PC-3 (cell line): ENCODE measurements around the gene GK2. TPM values are rescaled to one million over a fixed set of nuclear protein-coding genes. Genes with fewer than 3 reads are reported as not detected.

Source experiments
- ATAC-seq: fragments of 200-7000 bp; cut with Tn5 transposase; 2 replicates; pipeline ENCODE4 v1.9.1; 2020; ENCODE audit warnings: mild to moderate bottlenecking, moderate library complexity
- BruUV-seq: library from RNA; stranded (reverse); fragments of 400-500 nt; replicated peaks from 2 replicates; lab custom pipeline; 2021; lab: Mats Ljungman, UMichigan
- CTCF ChIA-PET: fragments of 300-600 bp; sonication (Branson Sonifier 250); formaldehyde crosslinking; loops from one replicate; lab custom pipeline; 2022; ENCODE audit warnings: antibody characterized with exemption; lab: Charles Lee
- POLR2A ChIA-PET: fragments of 300-600 bp; sonication (Branson Sonifier 250); formaldehyde crosslinking; loops from one replicate; lab custom pipeline; 2022; ENCODE audit warnings: antibody characterized with exemption; ENCODE audit not compliant: unreplicated experiment; lab: Charles Lee
- DNase-seq: peaks from one replicate; pipeline ENCODE4 v3.0.0-alpha.2; 2015
- H2AFZ ChIP-seq: fragments of 300-600 bp; sonication (generic); 2 replicates; pipeline ENCODE4 v1.6.0; 2016; ENCODE audit warnings: antibody characterized with exemption, low read length
- H3F3A ChIP-seq: fragments of 300-600 bp; sonication (generic); one replicate; pipeline ENCODE4 v1.6.0; 2017; ENCODE audit warnings: antibody characterized with exemption, low read length, control low read depth, mild to moderate bottlenecking; ENCODE audit not compliant: unreplicated experiment
- H3K27ac ChIP-seq: fragments of 300-600 bp; sonication (generic); 2 replicates; pipeline ENCODE4 v1.5.1; 2016; ENCODE audit warnings: mild to moderate bottlenecking, low read length
- H3K27me3 ChIP-seq: fragments of 300-600 bp; sonication (generic); 2 replicates; pipeline ENCODE4 v1.6.1; 2016; ENCODE audit warnings: low read length, mixed read lengths
- H3K36me3 ChIP-seq: fragments of 300-600 bp; sonication (generic); 2 replicates; pipeline ENCODE4 v1.6.1; 2016; ENCODE audit warnings: low read depth, mixed run types, low read length, mixed read lengths
- H3K4me1 ChIP-seq: fragments of 300-600 bp; sonication (generic); 2 replicates; pipeline ENCODE4 v1.5.1; 2016; ENCODE audit warnings: low read length; ENCODE audit not compliant: insufficient read depth
- H3K4me2 ChIP-seq: fragments of 300-600 bp; sonication (generic); 2 replicates; pipeline ENCODE4 v1.6.0; 2016; ENCODE audit warnings: low read length
- H3K4me3 ChIP-seq: fragments of 300-600 bp; sonication (generic); 2 replicates; pipeline ENCODE4 v1.5.1; 2016; ENCODE audit warnings: mild to moderate bottlenecking, low read length, mixed read lengths
- H3K79me2 ChIP-seq: fragments of 300-600 bp; sonication (generic); 2 replicates; pipeline ENCODE4 v1.6.1; 2017; ENCODE audit warnings: low read length, mixed read lengths
- H3K9ac ChIP-seq: fragments of 300-600 bp; sonication (generic); 2 replicates; pipeline ENCODE4 v1.6.0; 2016; ENCODE audit warnings: mild to moderate bottlenecking, low read length
- H3K9me2 ChIP-seq: fragments of 300-600 bp; sonication (generic); replicated peaks from 2 replicates; pipeline ENCODE4 v1.6.1; 2016; ENCODE audit warnings: mixed run types, low read length, mixed read lengths
- H3K9me3 ChIP-seq: fragments of 300-600 bp; sonication (generic); 2 replicates; pipeline ENCODE4 v1.6.1; 2016; ENCODE audit warnings: low read length, mixed read lengths
- H4K20me1 ChIP-seq: fragments of 300-600 bp; sonication (generic); 2 replicates; pipeline ENCODE4 v1.6.1; 2016; ENCODE audit warnings: low read length, mixed read lengths
- CTCF ChIP-seq: fragments of 300-600 bp; sonication (generic); conservative IDR thresholded peaks from 2 replicates; pipeline ENCODE4 v1.5.1; 2017; ENCODE audit warnings: antibody characterized with exemption, low read depth, mild to moderate bottlenecking, low read length
- EZH2 ChIP-seq: fragments of 300-600 bp; sonication (generic); IDR thresholded peaks from one replicate; pipeline ENCODE4 v1.6.1; 2017; ENCODE audit warnings: antibody characterized with exemption, mild to moderate bottlenecking, low read length; ENCODE audit not compliant: unreplicated experiment
- EZH2phosphoT487 ChIP-seq: fragments of 300-600 bp; sonication (generic); IDR thresholded peaks from 2 replicates; pipeline ENCODE4 v1.6.1; 2018; ENCODE audit warnings: mild to moderate bottlenecking, antibody characterized with exemption, low read length, borderline replicate concordance
- intact Hi-C: fragments of 100-400 bp; cut with micrococcal nuclease; formaldehyde crosslinking; loops from 2 replicates; pipeline ENCODE4 v1.9.0; 2023
- total RNA-seq: library from RNA; depleted of rRNA; stranded (reverse); fragments of >200 nt; gene quantifications from 2 replicates; pipeline ENCODE4 v1.2.3, GENCODE V29; 2014

GK2 gene
- total RNA-seq, 1 experiment from 2014 or later, result not detected

GRCh38 chr4:79402332-79402851, 5.6 kb downstream of the GK2 start:
- no peaks in the 10 kb centered on the region for H3K9me3 ChIP-seq
- intact Hi-C loops, result no loop called here
- H3K27me3 ChIP-seq, result no peaks in the 10 kb centered on the region
- no peaks in the 10 kb centered on the region for H3K36me3 ChIP-seq
- H3K4me3 ChIP-seq, result no peak overlapping the region
- BruUV-seq, result no TSS peak
- H4K20me1 ChIP-seq, result no peaks in the 10 kb centered on the region
- DNase-seq (no peak), ATAC-seq (no peak)
- H3K4me1 ChIP-seq, result no peaks in the 10 kb centered on the region
- H3K9ac ChIP-seq, result no peak overlapping the region
- no peaks in the 10 kb centered on the region for H3K9me2 ChIP-seq
- no peak for TF ChIP-seq EZH2
- TF ChIP-seq EZH2phosphoT487, result no peak
- no peaks in the 10 kb centered on the region for H3K79me2 ChIP-seq
- ChIA-PET POLR2A (no interaction called here), CTCF (no interaction called here)
- H3K27ac ChIP-seq, result no peak overlapping the region
- H2AFZ ChIP-seq, result no peak overlapping the region
- H3F3A ChIP-seq, result no peaks in the 10 kb centered on the region
- no peak overlapping the region for H3K4me2 ChIP-seq

GRCh38 chr4:79399076-79399475, 9.0 kb downstream of the GK2 start:
- no peaks in the 10 kb centered on the region for H3K4me1 ChIP-seq
- DNase-seq, result no peak
- H3K9me3 ChIP-seq, result no peaks in the 10 kb centered on the region
- CTCF ChIA-PET, result no interaction called here
- H4K20me1 ChIP-seq, result no peaks in the 10 kb centered on the region
- no peaks in the 10 kb centered on the region for H3K27me3 ChIP-seq
- H3F3A ChIP-seq, result no peaks in the 10 kb centered on the region
- intact Hi-C loops, result no loop called here
- no peak overlapping the region for H3K4me2 ChIP-seq
- no TSS peak for BruUV-seq
- no peak overlapping the region for H3K9ac ChIP-seq
- POLR2A ChIA-PET, result no interaction called here
- ATAC-seq, result no peak
- TF ChIP-seq CTCF (no peak), EZH2phosphoT487 (no peak), EZH2 (no peak)
- H3K27ac ChIP-seq, result no peak overlapping the region
- H3K36me3 ChIP-seq, result no peaks in the 10 kb centered on the region
- H3K9me2 ChIP-seq, result no peaks in the 10 kb centered on the region
- no peak overlapping the region for H2AFZ ChIP-seq
- H3K4me3 ChIP-seq, result no peak overlapping the region
- H3K79me2 ChIP-seq, result no peaks in the 10 kb centered on the region

- H3K9ac ChIP-seq, result no peak overlapping the region
- H3K27ac ChIP-seq, result no peak overlapping the region
- H3K9me2 ChIP-seq, result no peaks in the 10 kb centered on the region
- TF ChIP-seq EZH2 (no peak), CTCF (no peak), EZH2phosphoT487 (no peak)
- ATAC-seq, result no peak
- no peak overlapping the region for H3K4me2 ChIP-seq
- H3F3A ChIP-seq, result no peaks in the 10 kb centered on the region
- no peaks in the 10 kb centered on the region for H3K27me3 ChIP-seq
- no peaks in the 10 kb centered on the region for H3K9me3 ChIP-seq
- H2AFZ ChIP-seq, result no peak overlapping the region
- ChIA-PET POLR2A (no interaction called here), CTCF (no interaction called here)
- H3K4me1 ChIP-seq, result no peaks in the 10 kb centered on the region
- H4K20me1 ChIP-seq, result no peaks in the 10 kb centered on the region
- H3K79me2 ChIP-seq, result no peaks in the 10 kb centered on the region
- intact Hi-C loops, result no loop called here
- DNase-seq, result no peak
- H3K4me3 ChIP-seq, result no peak overlapping the region
- no TSS peak for BruUV-seq
- no peaks in the 10 kb centered on the region for H3K36me3 ChIP-seq
These were observed 10.1 kb downstream of the GK2 start for GRCh38 chr4:79397951-79398350.
